HG03439 (cell line): ENCODE data around the gene ZNF33B.
"Not testable (repeated sequence)": the region's sequence is repeated elsewhere in the genome, so short reads cannot be mapped to it uniquely, and the experiment has no call there.

Source experiments
- ATAC-seq: cut with Tn5 transposase; IDR thresholded peaks from one replicate; pipeline ENCODE4 v1.9.1; 2021; ENCODE audit warnings: mild to moderate bottlenecking, moderate library complexity; ENCODE audit not compliant: unreplicated experiment

The ZNF33B gene

GRCh38 chr10:42638055-42638820 lies at the start of gene ZNF33B:
TSS of gene ZNF33B (minus strand) at chr10:42638570. CDS start at chr10:42636928, 1,642 bp downstream.
- peak; percentile 97 for ATAC-seq

- ATAC-seq, result no peak
Measured at GRCh38 chr10:42684517-42684916, 46.1 kb upstream of the ZNF33B start.

GRCh38 chr10:42680267-42680666 lies 41.9 kb upstream of the ZNF33B start:
- ATAC-seq, result no peak

GRCh38 chr10:42665181-42665979 lies 27.0 kb upstream of the ZNF33B start:
- not testable (repeated sequence) for ATAC-seq

- no peak for ATAC-seq
Measured at GRCh38 chr10:42654419-42654818, 16.0 kb upstream of the ZNF33B start.

GRCh38 chr10:42652858-42653257 lies 14.5 kb upstream of the ZNF33B start:
- ATAC-seq, result no peak

GRCh38 chr10:42650374-42650773 lies 12.0 kb upstream of the ZNF33B start:
- no peak for ATAC-seq

- ATAC-seq, result no peak
Measured at GRCh38 chr10:42648512-42648911, 10.1 kb upstream of the ZNF33B start.

GRCh38 chr10:42646687-42647640 lies 8.6 kb upstream of the ZNF33B start:
- ATAC-seq, result no peak

GRCh38 chr10:42646214-42646613 lies 7.8 kb upstream of the ZNF33B start:
- no peak for ATAC-seq

- no peak for ATAC-seq
Measured at GRCh38 chr10:42645516-42645915, 7.1 kb upstream of the ZNF33B start.

- ATAC-seq, result no peak
Measured at GRCh38 chr10:42645103-42645502, 6.7 kb upstream of the ZNF33B start.

GRCh38 chr10:42640610-42641229 lies 2.4 kb upstream of the ZNF33B start:
- ATAC-seq, result no peak

- ATAC-seq, result no peak
Measured at GRCh38 chr10:42638821-42639270, 476 bp upstream of the ZNF33B start.

GRCh38 chr10:42637648-42638054 lies 719 bp downstream of the ZNF33B start:
- ATAC-seq, result no peak

- ATAC-seq, result no peak
Measured at GRCh38 chr10:42637142-42637541, 1.2 kb downstream of the ZNF33B start.

GRCh38 chr10:42635098-42635497 lies 3.3 kb downstream of the ZNF33B start:
- no peak for ATAC-seq

- no peak for ATAC-seq
Measured at GRCh38 chr10:42632564-42632963, 5.8 kb downstream of the ZNF33B start.

- ATAC-seq, result no peak
Measured at GRCh38 chr10:42630537-42631134, 7.7 kb downstream of the ZNF33B start.

GRCh38 chr10:42623929-42624328 lies 14.4 kb downstream of the ZNF33B start:
- no peak for ATAC-seq
